ENCODE data around the gene PMP22.

DNA sequence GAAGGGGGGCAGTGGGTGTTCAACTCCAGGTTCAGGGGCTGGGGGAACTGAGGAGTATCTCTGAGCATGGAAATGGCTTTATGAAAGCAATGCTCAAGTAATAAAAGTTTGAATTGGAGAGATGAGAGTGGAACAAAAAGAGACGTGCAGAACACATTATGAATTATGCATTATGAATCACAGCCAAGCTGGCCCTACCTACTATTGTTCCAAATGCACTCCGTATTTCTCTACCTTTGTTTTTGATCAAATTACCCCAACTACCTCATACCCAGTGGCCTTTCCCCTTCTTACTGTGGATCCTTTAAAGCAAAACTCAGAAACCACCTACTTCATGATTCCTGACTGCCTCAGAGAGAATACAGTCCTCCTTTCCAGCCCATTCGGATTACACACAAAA is 38.1 kb upstream of the PMP22 start:
- TF ChIP-seq, protein P1, sequence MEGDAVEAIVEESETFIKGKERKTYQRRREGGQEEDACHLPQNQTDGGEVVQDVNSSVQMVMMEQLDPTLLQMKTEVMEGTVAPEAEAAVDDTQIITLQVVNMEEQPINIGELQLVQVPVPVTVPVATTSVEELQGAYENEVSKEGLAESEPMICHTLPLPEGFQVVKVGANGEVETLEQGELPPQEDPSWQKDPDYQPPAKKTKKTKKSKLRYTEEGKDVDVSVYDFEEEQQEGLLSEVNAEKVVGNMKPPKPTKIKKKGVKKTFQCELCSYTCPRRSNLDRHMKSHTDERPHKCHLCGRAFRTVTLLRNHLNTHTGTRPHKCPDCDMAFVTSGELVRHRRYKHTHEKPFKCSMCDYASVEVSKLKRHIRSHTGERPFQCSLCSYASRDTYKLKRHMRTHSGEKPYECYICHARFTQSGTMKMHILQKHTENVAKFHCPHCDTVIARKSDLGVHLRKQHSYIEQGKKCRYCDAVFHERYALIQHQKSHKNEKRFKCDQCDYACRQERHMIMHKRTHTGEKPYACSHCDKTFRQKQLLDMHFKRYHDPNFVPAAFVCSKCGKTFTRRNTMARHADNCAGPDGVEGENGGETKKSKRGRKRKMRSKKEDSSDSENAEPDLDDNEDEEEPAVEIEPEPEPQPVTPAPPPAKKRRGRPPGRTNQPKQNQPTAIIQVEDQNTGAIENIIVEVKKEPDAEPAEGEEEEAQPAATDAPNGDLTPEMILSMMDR (IDR thresholded peaks at IDR 0.05; ENCODE audit: low read length) = no peak
- TF ChIP-seq EZH2 (IDR thresholded peaks at IDR 0.05; ENCODE audit: borderline replicate concordance, low read length) = no peak

All from OCI-LY1 (cell line).